Stimulated activated CD8-positive, alpha-beta memory T cell treated with anti-CD3 and anti-CD28 coated beads, Interleukin-12 subunit alpha, Interleukin-12 subunit beta, amount 100 ng/mL, for 24 hours (primary cell): ENCODE data around the gene MROH9.

Experiments
- DNase-seq: peaks from one replicate; pipeline ENCODE4 v3.0.0-alpha.2; 2020; ENCODE audit errors: extremely low read depth

Gene MROH9

DNA sequence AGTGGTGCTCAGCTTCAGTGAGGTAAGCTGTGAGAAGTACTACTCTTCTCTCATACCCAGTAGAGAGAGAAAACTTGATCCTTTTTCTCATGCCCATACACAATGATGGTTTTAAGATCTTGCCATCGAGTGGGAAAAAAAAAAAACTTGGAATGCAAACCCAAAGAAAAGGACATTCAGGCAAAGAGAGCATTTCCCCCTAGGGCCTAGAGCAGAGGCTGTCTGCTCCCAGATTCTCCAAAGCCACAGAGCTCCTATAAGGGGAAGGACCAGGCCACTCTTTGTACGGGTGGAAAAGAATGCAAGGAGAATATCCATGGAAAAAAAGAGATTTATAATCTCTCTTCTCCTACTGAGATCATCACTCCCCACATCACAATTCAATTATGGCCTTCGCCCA is 34.9 kb downstream of the MROH9 start:
- no peak for DNase-seq

DNA sequence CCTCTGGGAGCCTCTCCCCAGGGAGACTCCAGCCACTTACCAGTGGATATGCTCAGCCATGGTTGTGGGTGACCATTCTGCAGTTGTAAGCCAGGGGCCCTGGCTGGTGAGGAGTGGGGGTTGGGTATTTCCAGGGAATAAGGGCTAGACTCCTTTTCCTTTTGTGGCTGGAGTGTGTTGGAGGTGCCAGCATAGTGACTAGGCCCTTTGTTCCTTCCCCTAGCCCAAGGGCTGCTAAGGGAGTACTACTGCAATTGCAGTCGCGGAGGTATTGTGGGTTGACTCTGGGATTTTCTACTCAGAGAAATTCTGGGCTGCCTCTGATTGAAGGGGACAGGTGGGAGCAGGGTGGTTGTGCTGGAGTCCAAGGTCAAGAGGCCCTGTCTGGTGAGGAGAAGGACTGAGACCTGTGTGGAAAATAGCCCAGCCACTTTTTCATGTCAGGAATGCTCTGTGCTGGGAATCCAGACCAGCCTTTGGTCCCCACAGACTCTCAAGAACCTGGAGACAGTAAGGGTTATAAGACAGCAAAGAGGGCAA is 43.1 kb downstream of the MROH9 start:
- no peak for DNase-seq

DNA sequence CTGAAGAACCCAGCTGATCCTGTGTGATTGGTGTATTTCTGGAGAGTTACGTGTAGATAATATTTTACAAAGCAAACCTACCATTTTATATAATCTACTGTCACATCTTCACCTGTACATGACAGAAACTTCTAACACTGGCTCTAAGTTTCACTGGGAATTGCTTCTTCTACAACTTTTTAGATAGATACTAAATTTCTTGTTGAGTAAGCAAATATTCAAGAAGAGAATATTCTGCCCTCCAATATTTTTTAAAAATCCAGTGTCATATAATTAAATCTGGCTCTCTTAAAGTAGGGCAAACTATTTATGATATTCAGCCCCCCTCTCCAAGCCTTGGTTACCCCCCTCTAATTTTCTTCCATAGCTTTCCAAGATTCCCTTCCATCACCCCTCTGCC is 50.1 kb downstream of the MROH9 start:
- no peak for DNase-seq

DNA sequence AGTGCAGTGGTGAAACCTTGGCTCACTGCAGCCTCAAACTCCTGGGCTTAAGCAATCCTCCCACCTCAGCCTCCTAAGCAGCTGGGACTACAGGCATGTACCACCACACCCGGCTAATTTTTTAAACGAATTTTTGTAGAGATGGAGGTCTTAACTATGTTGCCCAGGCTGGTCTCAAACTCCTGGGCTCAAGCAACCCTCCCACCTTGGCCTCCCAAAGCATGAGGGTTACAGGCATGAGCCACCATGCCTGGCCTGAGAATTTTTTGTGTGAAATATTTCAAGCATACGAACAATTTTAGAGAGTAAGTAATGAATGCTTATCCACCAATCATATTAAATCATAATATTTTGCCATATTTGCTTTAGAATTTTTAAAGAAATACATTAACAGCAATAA is 51.6 kb downstream of the MROH9 start:
- no peak for DNase-seq

DNA sequence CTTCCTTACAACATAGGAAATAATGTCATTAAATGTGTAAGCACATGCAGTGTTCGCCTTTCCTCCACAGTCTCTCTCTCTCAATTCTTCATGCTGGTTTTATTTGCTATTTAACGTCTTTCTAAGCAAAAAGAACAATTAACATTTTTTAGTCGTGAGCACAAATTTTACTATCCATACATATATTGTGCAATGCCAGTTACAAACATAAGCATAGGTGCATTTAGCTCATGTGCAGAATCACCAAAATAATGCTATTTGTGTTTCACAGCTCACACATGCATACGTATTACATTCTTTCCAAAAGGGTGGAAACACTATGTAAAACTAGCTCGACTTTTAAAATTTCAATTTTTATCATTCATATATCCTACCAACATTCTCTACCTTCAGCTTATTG is 52.1 kb downstream of the MROH9 start:
- DNase-seq, result no peak

DNA sequence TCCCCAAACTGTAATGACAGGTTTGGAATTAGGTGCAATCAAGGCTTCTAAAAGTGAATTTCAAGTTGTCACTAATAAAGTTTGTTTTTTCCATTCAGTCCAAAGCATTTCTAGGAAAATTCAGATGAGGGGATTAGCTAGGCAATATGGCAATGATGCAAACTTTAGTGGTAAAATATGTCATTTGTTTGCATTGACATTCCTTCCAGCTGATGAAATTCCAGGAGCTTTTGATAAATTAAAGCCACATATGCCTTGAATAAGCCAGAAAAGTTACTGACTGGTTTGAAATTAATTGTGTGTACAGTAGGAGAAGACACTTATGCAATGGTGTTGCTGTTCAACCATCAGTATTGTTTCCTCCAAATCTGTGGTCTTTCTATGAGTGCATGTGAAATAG is 57.8 kb downstream of the MROH9 start:
- DNase-seq, result no peak

DNA sequence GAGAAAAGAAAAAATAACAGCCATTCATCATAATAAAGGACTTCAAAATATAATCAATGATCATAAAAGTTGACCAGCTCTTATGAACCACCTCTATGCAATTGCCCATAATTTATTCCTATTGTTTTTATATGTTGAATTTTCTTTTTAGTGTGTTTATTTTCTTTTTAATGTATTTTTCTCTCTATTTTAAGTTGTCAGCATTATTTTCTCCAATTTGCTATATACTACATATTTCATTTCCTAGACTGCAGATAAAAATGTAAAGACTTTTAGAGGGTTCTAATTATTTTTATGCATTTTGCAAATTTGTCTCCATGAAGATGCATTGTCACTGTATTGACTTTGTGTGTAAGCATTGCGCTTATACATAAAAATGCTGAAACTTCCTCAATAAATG is 58.4 kb downstream of the MROH9 start:
- DNase-seq, result no peak

DNA sequence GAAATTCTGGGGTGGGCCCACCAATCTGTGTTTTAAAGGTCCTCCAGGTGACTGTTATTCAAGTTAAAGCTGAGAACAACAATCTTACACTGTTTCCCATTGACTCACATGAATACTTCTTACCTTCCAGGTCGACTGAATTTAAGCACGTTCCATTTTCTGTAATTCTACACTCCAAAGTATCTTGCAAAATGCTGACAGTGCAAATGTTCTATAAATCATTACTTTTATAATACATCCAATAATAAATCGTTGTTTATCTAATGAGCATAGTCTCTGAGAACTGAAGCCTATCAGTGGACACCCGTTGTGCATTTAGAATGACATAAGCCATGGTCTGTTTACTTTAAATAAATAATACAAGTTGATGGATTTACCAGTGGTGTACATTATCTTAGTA is 79.5 kb downstream of the MROH9 start:
- no peak for DNase-seq

DNA sequence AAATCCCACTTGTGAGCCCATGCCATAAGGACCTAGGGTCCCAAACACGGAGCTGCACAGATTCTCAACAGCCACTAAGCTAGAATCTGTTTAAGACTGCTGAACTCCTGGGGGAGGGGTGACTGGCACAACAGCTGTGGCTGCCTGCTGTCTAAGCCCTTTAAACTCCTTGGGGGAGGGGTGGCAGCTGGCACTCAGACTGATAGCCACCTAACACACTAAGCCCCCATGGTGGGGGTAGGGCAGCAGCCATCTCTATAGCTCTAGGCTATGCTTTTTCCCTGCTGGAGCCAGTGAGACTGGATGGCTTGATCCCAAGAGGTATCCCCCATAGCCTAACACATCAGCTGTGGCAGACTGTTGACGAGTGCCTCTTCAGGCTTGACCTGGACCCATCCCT is 82.1 kb downstream of the MROH9 start:
- DNase-seq, result no peak

DNA sequence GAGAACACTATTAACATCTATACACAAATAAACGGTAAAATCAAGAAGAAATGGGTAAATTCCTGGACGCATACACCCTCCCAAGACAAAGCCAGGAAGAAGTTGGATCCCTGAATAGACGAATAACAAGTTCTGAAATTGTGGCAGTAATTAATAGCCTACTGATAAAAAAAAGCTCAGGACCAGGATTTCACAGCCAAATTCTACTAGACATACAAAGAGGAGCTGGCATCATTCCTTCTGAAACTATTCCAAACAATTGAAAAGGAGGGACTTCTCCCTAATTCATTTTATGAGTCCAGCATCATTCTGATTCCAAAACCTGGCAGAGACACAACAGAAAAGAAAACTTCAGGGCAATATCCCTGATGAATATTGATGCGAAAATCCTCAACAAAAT is 84.6 kb downstream of the MROH9 start:
- no peak for DNase-seq

DNA sequence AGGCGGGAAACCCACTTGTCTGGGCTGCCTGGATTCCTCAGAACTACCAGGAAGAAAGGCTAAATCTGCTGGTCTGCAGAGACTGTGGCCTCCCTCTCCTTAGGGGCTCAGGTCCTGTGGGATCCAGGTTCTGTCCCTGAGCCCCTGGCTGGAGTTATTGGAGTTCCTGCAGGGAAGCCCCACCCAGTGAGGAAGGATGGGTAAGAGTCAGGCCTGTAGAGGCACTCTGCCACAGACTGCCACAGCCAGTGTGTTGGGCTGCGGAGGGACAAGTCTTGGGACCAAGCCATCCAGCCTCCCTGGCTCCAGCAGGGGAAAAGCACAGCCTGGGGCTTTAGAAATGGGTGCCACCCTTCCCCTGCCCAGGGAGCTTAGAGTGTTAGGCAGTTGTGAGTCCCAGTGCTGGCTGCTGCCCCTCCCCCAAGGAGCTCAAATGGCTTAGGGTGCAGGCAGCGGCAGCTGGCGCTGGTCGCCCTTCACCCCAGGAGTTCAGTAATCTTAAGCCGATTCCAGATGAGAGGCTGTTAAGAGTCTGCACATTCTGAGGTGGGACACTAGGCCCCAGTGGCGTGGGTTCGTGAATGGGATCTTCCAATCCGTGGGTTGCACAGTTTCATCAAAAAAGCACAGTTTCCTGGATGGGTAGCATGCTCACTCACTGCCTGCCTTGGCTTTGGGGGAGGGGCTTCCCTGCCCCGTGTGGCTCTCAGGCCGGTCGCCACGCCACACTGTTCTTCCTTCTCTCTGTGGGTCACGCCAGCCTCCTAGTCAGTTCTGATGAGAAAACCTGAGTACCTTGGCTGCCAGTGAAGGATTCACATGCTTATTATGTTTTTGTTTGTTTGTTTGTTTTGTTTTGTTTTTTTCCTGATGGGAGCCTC is 97.7 kb downstream of the MROH9 start:
- DNase-seq, result no peak

DNA sequence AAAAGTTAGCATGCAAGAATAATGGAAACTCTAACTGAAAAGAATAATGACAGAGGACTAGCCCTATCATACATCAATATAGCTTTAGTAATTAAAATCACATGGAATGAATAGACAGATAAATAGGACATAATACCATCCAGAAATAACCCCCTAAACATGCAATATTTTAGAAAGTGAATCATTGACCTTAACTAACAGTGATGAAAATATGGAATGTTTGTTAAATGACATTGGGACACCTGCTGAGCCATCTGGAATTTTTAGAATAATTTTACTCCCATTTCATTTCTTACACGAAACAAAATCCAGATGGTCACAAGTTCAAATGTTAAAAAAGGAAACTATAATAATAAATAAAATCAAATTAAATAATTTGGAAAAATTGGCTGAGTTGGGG is 102.3 kb downstream of the MROH9 start:
- no peak for DNase-seq

DNA sequence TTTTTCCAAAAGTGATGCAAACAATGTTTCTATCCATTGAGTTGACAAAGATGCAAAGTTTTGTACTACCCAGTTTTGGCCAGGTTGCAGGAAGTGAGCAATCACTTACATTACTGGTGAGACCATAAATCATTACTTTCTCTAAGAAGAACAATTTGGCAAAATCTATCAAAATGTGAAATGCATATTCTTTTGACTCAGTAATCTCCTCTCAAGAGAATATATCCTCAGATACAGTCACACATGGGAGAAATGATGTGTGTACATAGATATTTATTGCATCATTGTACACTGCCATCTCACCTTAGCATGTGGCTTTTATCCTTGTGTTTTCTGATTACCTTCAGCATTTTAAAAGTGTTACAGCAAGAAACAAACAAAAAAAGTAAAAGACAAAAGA is 103.0 kb downstream of the MROH9 start:
- no peak for DNase-seq

DNA sequence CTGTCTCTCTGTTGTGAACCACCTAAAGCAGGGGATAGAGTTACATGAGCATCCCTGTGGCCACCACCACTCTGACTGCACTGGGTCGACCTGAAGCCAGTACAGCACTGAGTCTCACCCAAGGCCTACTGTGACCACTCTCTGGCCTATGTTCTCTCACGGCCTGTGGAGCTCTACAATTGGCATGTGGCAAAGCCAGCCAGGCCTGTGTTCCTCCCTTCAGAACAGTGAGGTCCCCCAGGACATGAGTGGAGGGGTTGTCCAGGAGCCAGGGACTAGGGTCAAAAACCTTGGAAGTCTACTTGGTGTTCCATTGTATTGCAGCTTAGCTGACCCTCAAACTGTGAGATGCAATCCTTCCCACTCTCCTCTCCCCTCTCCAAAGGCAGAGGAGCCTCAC is 112.7 kb downstream of the MROH9 start:
- DNase-seq, result no peak

DNA sequence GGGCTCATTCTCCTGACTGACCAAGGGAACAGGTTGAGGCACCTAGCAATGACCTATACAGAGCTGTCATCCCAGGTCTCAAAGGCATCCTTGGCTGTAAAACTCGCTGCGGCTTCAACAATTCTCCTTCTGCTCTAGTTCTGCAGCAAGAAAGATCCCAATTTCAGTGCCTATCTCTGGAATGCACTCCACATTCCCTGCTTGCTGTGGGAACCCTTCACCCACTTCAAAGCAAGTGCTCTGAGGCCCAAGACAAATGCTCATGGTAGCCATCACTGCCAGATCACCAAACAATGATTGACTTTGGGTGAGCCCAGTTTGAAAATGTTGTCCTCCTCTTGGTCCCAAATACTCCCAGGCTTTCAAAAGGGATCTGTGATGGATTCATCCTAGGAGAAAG is 117.6 kb downstream of the MROH9 start:
- no peak for DNase-seq

DNA sequence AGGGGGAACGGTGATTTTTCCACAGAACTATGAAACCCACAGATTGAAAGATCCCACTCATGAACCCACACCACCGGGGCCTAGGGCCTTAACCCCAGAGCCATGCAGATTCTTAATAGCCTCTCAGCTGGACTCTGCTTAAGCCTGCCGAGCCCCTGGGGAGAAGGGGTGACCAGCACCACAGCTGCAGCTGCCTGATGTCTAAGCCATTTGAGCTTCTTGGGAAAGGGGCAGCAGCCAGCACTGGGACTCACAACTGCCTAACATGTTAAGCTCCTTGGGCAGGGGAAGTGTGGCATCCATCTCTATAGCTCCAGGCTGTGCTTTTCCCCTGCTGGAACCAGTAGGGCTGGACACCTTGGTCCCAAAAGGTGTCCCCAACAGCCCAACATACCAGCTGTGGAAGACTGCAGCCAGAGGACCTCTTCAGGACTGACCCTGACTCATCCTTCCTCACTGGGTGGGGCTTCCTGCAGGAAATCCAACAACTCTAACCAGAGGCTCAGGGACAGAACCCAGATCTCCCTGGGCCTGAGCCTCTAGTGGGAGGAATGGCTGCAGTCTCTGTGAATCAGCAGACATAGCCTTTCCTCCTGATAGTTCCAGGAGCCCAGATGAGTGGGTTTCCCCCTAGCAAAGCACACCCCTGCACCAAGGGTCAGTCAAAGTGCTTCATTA is 120.8 kb downstream of the MROH9 start:
- DNase-seq, result no peak

DNA sequence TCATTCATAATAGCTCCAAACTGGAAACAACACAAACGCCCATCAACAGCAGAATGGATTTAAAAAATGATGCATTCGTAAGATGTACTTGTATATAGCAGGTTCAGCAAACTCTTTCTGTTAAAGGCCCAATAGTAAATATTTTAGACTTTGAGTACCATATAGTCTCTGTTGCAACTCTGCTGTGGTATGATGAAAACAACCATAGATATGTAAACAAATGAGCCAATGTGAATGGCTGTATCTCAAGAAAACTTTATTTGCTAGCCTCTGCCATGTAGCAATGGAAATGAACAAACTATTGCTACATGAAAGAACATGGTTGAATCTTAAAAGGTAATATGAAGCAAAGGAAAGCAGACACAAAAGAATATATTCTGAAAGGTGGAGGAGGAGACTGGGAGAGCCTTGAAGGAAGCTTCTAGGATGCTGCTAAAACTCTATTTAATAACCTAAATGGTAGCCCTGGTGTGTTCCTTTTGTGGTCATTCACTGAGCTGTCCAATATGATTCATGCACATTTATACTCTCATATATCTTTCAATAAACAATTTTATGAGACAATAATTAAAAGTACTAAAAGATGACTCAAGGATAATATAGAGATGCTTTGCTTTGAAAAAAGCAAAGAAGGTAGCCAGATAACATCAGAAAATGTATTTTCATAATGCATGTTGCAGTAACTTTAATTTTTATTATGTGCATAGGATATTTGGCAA is 126.2 kb downstream of the MROH9 start:
- no peak for DNase-seq

DNA sequence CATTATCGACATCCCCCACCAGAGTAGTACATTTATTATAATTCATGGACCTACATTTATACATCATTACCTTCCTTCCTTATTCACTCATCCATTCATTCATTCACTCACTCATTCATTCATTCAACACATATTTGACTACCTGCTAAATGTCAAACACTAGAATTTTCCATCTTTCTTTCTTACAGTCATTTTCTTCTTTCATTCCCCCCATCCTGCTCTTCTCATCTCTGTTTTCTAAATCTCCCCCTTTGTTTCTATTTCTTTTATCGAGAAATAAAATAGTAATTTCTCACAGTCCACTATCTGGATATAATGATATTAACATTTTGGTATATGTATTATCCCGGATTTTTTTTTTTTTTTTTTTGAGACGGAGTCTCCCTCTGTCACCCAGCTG is 127.6 kb downstream of the MROH9 start:
- DNase-seq, result no peak

DNA sequence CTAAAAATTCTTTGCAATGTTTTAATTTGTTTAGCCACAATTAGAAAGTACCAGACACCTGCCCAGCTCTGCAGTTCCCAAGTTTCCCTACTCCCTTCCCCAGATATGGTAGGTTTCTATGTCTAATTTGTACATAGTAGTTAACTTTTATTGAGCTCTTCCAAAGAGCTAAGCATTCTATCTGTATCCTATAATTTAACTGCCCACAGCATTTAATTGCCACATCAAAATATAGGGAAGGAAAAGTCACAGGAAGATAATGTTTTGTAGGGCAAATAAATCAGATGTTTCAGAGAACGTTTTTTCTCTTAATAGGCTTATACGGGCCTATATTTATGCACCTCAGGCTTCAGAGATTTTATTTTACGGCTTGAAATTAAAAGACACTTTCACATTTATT is 139.7 kb downstream of the MROH9 start:
- DNase-seq, result no peak

DNA sequence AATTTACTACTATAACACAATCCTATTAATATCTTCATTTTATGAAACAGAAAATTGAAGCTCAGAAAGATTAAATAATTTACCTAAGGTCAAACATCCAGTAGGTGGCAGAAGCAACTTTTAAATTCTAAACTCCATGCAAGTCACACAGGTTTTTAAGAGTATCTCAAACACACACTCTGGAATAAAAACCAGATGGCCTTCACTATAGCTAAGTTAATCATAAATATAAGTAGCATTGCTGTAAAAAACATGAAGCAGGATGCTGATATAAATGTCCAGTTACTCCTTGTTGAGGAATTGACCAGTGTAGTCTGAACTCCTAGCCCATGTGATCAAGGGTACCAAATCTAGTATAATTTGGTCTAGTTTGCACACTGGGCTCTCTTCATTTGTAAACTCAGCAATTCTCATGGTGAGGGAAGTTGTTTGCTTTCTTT is 146.0 kb downstream of the MROH9 start:
- no peak for DNase-seq

DNA sequence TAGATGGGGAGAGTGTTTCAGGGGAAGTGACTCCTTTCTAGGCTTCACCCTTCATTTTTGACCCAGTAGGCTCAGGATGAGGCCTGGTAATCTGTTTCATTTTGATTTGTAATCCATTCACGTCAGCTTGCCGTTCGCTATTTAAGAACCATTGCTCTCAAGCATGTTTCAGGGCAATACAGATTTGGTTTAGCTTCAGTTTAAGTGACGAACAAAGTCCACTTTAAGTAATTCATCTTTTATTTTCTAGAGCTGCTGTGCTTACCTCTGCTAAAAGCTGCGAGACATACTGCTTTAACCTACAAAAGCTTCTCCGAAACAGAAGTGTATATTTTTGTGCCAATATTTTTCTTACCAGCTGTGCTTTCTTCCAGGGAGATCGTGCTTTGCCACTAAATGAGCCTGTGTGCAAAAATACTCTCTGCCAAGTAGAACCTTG is 146.4 kb downstream of the MROH9 start:
- no peak for DNase-seq

DNA sequence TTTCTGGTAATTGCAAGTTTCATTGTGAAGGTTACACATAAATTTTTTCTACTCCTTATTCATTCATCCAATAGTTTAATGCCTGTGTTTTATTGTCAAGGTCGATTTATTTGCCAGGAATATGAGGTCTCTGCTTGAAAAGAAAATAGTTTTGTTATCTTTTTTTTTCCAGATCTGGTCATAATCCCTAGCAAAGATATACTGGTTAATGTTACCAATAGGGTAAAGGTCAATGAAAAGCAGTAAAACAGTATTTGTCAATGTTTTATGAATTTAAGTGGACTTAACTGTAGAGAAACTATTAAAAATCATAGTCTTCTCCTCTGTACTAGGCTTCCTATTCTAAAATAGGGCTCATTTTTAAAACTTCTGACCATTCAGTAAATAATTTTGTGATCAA is 147.3 kb downstream of the MROH9 start:
- no peak for DNase-seq
